Neural cell (in vitro differentiated cells): ENCODE data around the gene PCP4. TPM values are rescaled to one million over a fixed set of nuclear protein-coding genes. Genes with fewer than 3 reads are reported as not detected.

Experiments
- H2AFZ ChIP-seq: fragments of 200-600, 300-800 bp; sonication (generic), shearing (Covaris generic); 2 replicates; pipeline ENCODE4 v1.6.0; 2014; ENCODE audit warnings: low read depth, mild to moderate bottlenecking, antibody characterized with exemption, low read length, moderate library complexity
- H3F3A ChIP-seq: fragments of 200-600 bp; shearing (Covaris generic); 2 replicates; pipeline ENCODE4 v1.6.1; 2016; ENCODE audit warnings: mild to moderate bottlenecking, moderate library complexity, mixed read lengths, antibody characterized with exemption, low read length; ENCODE audit not compliant: insufficient read depth, poor library complexity, severe bottlenecking
- H3K27ac ChIP-seq: fragments of 200-600, 300-800 bp; sonication (generic), shearing (Covaris generic); 2 replicates; pipeline ENCODE4 v1.5.1; 2014; ENCODE audit warnings: mild to moderate bottlenecking, low read length, moderate library complexity
- H3K27me3 ChIP-seq: fragments of 300-800, 200-600 bp; sonication (generic), shearing (Covaris generic); 2 replicates; pipeline ENCODE4 v1.6.0; 2014; ENCODE audit warnings: mild to moderate bottlenecking, low read depth, low read length, moderate library complexity; ENCODE audit not compliant: insufficient read depth
- H3K36me3 ChIP-seq: fragments of 300-800, 200-600 bp; sonication (generic), shearing (Covaris generic); 2 replicates; pipeline ENCODE4 v1.5.1; 2014; ENCODE audit warnings: mild to moderate bottlenecking, antibody characterized with exemption, low read length, moderate library complexity; ENCODE audit not compliant: insufficient read depth
- H3K4me2 ChIP-seq: fragments of 300-800, 200-600 bp; sonication (generic), shearing (Covaris generic); 2 replicates; pipeline ENCODE4 v1.6.0; 2014; ENCODE audit warnings: mild to moderate bottlenecking, low read length
- H3K4me3 ChIP-seq: fragments of 300-800, 200-600 bp; sonication (generic), shearing (Covaris generic); 2 replicates; pipeline ENCODE4 v1.5.1; 2014; ENCODE audit warnings: mild to moderate bottlenecking, low read length, moderate library complexity
- H3K79me2 ChIP-seq: fragments of 200-600 bp; shearing (Covaris generic); replicated peaks from 2 replicates; pipeline ENCODE4 v1.6.0; 2014; ENCODE audit warnings: mild to moderate bottlenecking, low read length, moderate library complexity; ENCODE audit not compliant: insufficient read depth
- H3K9ac ChIP-seq: fragments of 300-800, 200-600 bp; sonication (generic), shearing (Covaris generic); 2 replicates; pipeline ENCODE4 v1.6.1; 2016; ENCODE audit warnings: mild to moderate bottlenecking, low read length, mixed read lengths
- H3K9me2 ChIP-seq: fragments of 200-600 bp; shearing (Covaris generic); 2 replicates; pipeline ENCODE4 v1.6.1; 2016; ENCODE audit warnings: mild to moderate bottlenecking, low read length, mixed read lengths; ENCODE audit not compliant: insufficient read depth
- H3K9me3 ChIP-seq: fragments of 200-600, 300-800 bp; sonication (generic), shearing (Covaris generic); 2 replicates; pipeline ENCODE4 v1.6.1; 2016; ENCODE audit warnings: mild to moderate bottlenecking, mixed run types, low read length, moderate library complexity, mixed read lengths
- H4K20me1 ChIP-seq: fragments of 200-600 bp; shearing (Covaris generic); 2 replicates; pipeline ENCODE4 v1.6.1; 2016; ENCODE audit warnings: mild to moderate bottlenecking, mixed run types; ENCODE audit not compliant: insufficient read depth
- EZH2 ChIP-seq: fragments of 200-600, 300-800 bp; shearing (Covaris generic), sonication (generic); IDR thresholded peaks from 2 replicates; pipeline ENCODE4 v1.6.1; 2014; ENCODE audit warnings: antibody characterized with exemption, low read length, borderline replicate concordance, mild to moderate bottlenecking; ENCODE audit not compliant: insufficient read depth, poor library complexity, severe bottlenecking
- MXI1 ChIP-seq: fragments of 450-650 bp; conservative IDR thresholded peaks from 2 replicates; pipeline ENCODE4 v1.6.1; 2014; ENCODE audit warnings: antibody characterized with exemption, mild to moderate bottlenecking; ENCODE audit not compliant: poor library complexity, severe bottlenecking
- POLR2AphosphoS5 ChIP-seq: IDR thresholded peaks from 2 replicates; pipeline ENCODE4 v1.6.1; 2012
- RAD21 ChIP-seq: fragments of 450-650 bp; conservative IDR thresholded peaks from 2 replicates; pipeline ENCODE4 v1.6.1; 2014; ENCODE audit warnings: antibody characterized with exemption, mild to moderate bottlenecking, moderate library complexity
- SMC3 ChIP-seq: fragments of 450-650 bp; conservative IDR thresholded peaks from 2 replicates; pipeline ENCODE4 v1.6.1; 2014; ENCODE audit warnings: antibody characterized with exemption, mild to moderate bottlenecking, moderate library complexity; ENCODE audit not compliant: poor library complexity
- TAF1 ChIP-seq: IDR thresholded peaks from 2 replicates; pipeline ENCODE4 v1.6.1; 2012; ENCODE audit warnings: low read depth
- polyA plus RNA-seq: library from polyadenylated mRNA; depleted of rRNA; stranded (reverse); fragments of >200 nt; gene quantifications from 2 replicates; pipeline ENCODE4 v1.2.3, GENCODE V29; 2014
- TF ChIP-seq, protein P1 (sequence below): fragments of 450-650 bp; IDR thresholded peaks from 2 replicates; pipeline ENCODE4 v1.5.1; 2014; ENCODE audit warnings: antibody characterized with exemption, mild to moderate bottlenecking, moderate library complexity; ENCODE audit not compliant: poor library complexity, severe bottlenecking
- TF ChIP-seq, protein P2 (sequence below): IDR thresholded peaks from 2 replicates; pipeline ENCODE4 v1.6.1; 2012; ENCODE audit warnings: borderline replicate concordance

PCP4 gene
- polyA plus RNA-seq, 1 donor from 2014 or later, result 10.1 TPM

DNA sequence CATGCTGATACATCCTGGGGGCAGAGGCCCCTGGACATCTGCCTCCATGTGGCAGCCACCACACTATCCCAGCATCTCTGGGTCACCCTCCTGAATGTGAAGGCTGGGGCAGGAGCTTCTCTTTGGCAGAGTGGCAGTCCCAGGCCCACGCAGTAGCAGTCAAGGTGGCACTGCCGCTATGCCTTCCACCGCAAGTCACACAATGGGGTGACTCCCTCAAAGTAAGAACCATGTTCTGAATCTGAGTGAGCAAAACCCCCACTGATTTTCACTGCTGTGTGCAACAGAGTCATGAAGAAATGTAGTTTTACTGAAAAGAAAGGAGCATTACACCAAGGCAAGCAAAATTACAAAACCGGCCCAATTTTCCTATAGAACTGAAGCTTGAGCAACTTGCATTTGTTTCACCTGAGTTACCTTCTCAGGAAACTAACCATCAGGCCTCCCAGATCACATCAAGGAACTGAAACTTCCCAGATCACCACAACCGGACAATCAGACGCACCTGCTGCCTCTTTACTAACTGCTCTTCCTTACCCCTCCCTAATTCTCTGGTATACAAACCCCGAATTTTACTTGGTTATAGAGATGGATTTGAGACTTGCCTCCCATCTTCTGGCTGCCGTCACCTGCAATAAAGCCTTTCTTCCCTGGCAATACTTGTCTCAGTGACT lies 102.6 kb downstream of the PCP4 start:
- no peak for TF ChIP-seq TAF1
- TF ChIP-seq, protein P1, sequence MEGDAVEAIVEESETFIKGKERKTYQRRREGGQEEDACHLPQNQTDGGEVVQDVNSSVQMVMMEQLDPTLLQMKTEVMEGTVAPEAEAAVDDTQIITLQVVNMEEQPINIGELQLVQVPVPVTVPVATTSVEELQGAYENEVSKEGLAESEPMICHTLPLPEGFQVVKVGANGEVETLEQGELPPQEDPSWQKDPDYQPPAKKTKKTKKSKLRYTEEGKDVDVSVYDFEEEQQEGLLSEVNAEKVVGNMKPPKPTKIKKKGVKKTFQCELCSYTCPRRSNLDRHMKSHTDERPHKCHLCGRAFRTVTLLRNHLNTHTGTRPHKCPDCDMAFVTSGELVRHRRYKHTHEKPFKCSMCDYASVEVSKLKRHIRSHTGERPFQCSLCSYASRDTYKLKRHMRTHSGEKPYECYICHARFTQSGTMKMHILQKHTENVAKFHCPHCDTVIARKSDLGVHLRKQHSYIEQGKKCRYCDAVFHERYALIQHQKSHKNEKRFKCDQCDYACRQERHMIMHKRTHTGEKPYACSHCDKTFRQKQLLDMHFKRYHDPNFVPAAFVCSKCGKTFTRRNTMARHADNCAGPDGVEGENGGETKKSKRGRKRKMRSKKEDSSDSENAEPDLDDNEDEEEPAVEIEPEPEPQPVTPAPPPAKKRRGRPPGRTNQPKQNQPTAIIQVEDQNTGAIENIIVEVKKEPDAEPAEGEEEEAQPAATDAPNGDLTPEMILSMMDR, result no peak
- no peak for TF ChIP-seq POLR2AphosphoS5
- no peak for TF ChIP-seq MXI1
- TF ChIP-seq SMC3, result no peak
- TF ChIP-seq EZH2, result no peak
- TF ChIP-seq RAD21, result no peak

DNA sequence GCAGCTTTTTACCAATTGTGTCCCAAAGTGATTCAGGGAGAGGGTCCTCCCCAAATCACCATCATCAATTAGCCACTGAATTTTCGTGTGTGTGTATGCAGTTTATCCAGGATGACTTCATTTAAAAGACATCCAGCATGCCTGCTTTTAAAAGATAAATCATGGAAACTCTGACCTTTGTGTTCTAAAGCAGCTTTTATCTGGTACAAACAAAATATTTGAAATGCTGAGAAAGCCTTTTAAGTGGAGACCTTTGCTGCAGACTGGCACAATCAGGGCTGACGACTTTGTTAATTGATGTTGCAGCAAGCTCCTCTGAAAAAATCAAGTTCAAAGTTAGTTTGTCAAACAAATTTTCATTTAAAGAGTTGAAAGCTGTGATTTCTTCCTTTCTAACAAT lies 104.7 kb downstream of the PCP4 start:
- H3K4me3 ChIP-seq, result no peak overlapping the region
- no peaks in the 10 kb centered on the region for H3K27me3 ChIP-seq
- no peak overlapping the region for H3K9ac ChIP-seq
- no peak overlapping the region for H3K27ac ChIP-seq
- H3K9me3 ChIP-seq, result peaks cover 3% of the 10 kb centered on the region
- H4K20me1 ChIP-seq, result no peaks in the 10 kb centered on the region
- no peaks in the 10 kb centered on the region for H3K9me2 ChIP-seq
- no peak overlapping the region for H2AFZ ChIP-seq
- no peak overlapping the region for H3K4me2 ChIP-seq
- TF ChIP-seq RAD21 (no peak), SMC3 (no peak), TAF1 (no peak)
- TF ChIP-seq, protein P2, sequence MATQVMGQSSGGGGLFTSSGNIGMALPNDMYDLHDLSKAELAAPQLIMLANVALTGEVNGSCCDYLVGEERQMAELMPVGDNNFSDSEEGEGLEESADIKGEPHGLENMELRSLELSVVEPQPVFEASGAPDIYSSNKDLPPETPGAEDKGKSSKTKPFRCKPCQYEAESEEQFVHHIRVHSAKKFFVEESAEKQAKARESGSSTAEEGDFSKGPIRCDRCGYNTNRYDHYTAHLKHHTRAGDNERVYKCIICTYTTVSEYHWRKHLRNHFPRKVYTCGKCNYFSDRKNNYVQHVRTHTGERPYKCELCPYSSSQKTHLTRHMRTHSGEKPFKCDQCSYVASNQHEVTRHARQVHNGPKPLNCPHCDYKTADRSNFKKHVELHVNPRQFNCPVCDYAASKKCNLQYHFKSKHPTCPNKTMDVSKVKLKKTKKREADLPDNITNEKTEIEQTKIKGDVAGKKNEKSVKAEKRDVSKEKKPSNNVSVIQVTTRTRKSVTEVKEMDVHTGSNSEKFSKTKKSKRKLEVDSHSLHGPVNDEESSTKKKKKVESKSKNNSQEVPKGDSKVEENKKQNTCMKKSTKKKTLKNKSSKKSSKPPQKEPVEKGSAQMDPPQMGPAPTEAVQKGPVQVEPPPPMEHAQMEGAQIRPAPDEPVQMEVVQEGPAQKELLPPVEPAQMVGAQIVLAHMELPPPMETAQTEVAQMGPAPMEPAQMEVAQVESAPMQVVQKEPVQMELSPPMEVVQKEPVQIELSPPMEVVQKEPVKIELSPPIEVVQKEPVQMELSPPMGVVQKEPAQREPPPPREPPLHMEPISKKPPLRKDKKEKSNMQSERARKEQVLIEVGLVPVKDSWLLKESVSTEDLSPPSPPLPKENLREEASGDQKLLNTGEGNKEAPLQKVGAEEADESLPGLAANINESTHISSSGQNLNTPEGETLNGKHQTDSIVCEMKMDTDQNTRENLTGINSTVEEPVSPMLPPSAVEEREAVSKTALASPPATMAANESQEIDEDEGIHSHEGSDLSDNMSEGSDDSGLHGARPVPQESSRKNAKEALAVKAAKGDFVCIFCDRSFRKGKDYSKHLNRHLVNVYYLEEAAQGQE, result no peak
- TF ChIP-seq, protein P1, result no peak
- no peaks in the 10 kb centered on the region for H3K79me2 ChIP-seq
- H3F3A ChIP-seq, result no peaks in the 10 kb centered on the region
- no peaks in the 10 kb centered on the region for H3K36me3 ChIP-seq

More for the DNA sequence above, 102.6 kb downstream of the PCP4 start:
- Histone ChIP-seq H3K9me2 (no peaks in the 10 kb centered on the region), H2AFZ (no peak overlapping the region), H3K9ac (no peak overlapping the region), H3K4me3 (no peak overlapping the region), H3K79me2 (no peaks in the 10 kb centered on the region), H4K20me1 (no peaks in the 10 kb centered on the region), H3K9me3 (no peaks in the 10 kb centered on the region), H3K4me2 (no peak overlapping the region), H3K36me3 (no peaks in the 10 kb centered on the region), H3K27ac (no peak overlapping the region), H3F3A (no peaks in the 10 kb centered on the region), H3K27me3 (no peaks in the 10 kb centered on the region)
